ENCODE results near the gene KBTBD13. TPM values are rescaled to one million over a fixed set of nuclear protein-coding genes. Genes with fewer than 3 reads are reported as not detected.
A peak's percentile ranks its signal among the peaks of the same experiment; 100 is the strongest.

The KBTBD13 gene
- total RNA-seq, 1 donor from 2014 or later = not detected

DNA sequence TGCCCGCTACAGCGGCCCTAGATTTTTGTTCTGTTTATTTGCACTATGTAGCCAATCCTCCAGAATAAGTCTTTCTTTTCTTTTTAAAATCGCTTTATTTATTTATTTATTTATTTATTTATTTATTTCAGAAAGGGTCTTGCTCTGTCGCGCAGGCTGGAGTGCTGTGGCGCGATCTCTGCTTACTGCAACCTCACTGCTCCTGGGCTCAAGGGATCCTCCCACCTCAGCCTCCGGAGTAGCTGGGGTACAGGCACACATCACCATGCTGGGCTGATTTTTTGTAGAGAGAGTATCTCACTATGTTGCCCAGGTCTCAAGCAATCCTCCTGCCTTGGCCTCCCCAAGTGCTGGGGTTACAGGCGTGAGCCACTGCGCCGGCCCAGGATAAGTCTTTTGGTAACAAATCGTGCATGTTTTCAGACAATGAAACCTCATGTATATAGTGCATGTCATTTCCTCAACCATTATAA, 46.8 kb upstream of the KBTBD13 start:
- Mint-ChIP-seq H3K4me3 (peak overlapping the region; percentile 85), H3K27ac (no peak overlapping the region), H3K36me3 (ENCODE audit: low read depth) (peaks cover 17% of the 10 kb centered on the region), H3K4me1 (peaks cover 23% of the 10 kb centered on the region), H3K27me3 (peaks cover 7% of the 10 kb centered on the region), H3K9me3 (no peaks in the 10 kb centered on the region)
- CTCF ChIA-PET = no interaction called here
- POLR2A ChIA-PET = no interaction called here
- intact Hi-C loops (cut with micrococcal nuclease) = loop anchor here (1.0 kb wide), 2 partner anchors 39 to 275 kb away; partner anchors contain the start of gene RNU5B-1
- DNase-seq (no peak), ATAC-seq (ENCODE audit: low read depth) (no peak)
- TF ChIP-seq, protein P1, sequence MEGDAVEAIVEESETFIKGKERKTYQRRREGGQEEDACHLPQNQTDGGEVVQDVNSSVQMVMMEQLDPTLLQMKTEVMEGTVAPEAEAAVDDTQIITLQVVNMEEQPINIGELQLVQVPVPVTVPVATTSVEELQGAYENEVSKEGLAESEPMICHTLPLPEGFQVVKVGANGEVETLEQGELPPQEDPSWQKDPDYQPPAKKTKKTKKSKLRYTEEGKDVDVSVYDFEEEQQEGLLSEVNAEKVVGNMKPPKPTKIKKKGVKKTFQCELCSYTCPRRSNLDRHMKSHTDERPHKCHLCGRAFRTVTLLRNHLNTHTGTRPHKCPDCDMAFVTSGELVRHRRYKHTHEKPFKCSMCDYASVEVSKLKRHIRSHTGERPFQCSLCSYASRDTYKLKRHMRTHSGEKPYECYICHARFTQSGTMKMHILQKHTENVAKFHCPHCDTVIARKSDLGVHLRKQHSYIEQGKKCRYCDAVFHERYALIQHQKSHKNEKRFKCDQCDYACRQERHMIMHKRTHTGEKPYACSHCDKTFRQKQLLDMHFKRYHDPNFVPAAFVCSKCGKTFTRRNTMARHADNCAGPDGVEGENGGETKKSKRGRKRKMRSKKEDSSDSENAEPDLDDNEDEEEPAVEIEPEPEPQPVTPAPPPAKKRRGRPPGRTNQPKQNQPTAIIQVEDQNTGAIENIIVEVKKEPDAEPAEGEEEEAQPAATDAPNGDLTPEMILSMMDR (IDR thresholded peaks at IDR 0.05) = no peak

GRCh38 chr15:65032801-65033537, 43.6 kb upstream of the KBTBD13 start:
- CTCF ChIA-PET = interaction anchor here (1.0 to 1.5 kb wide), 3 partner anchors 45 to 265 kb away, joined by 3 to 7 read pairs (median 6); partner anchors contain the start of gene PARP16
- TF ChIP-seq, protein P1 (IDR thresholded peaks at IDR 0.05) = no peak
- ATAC-seq (ENCODE audit: low read depth) (peak; percentile 52), DNase-seq (peak; percentile 39)
- Mint-ChIP-seq H3K27ac (peak overlapping the region; percentile 6), H3K4me3 (peak overlapping the region; percentile 35), H3K9me3 (no peaks in the 10 kb centered on the region), H3K4me1 (peaks cover 17% of the 10 kb centered on the region), H3K27me3 (peaks cover 7% of the 10 kb centered on the region), H3K36me3 (ENCODE audit: low read depth) (no peaks in the 10 kb centered on the region)
- POLR2A ChIA-PET = interaction anchor here (1.5 to 1.7 kb wide), 2 partner anchors 265 to 272 kb away, joined by 5 read pairs; partner anchors contain the start of gene RNU5B-1
- intact Hi-C loops (cut with micrococcal nuclease) = loop anchor here (1.0 to 2.0 kb wide), 7 partner anchors 16 to 352 kb away; no protein-coding TSS in a partner anchor

DNA sequence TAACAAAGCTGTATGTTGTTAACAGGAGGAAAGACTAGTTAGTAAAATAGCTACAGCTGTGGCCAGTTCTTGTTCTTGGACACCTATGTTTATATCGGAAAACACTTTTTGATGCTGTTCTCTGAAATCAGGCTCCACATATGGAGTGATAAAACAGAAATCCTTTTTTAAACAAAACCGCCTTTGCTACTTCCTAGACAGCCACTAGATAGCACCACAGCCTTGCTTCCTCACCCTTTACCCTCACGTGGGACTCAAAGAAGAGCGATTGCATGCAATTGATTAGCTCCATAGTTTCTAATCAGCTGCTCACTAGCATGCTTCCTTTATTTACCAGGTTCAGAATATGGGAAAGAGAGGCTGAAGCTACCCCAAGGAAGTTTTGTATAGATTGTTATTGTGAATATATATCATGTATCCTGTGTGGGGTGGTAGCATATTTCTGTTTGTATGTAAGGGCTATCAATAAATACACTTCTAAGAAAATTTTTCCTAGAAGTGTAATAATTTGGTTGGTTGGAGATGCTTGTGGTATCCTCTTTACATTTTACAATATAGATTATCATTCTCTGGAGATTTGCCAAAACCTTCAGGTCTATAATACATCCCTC, 42.8 kb upstream of the KBTBD13 start:
- H3K4me3 Mint-ChIP-seq = no peak overlapping the region
- H3K27me3 Mint-ChIP-seq = peaks cover 7% of the 10 kb centered on the region
- DNase-seq = no peak
- POLR2A ChIA-PET = interaction anchor here (0.7 to 1.7 kb wide), 5 partner anchors 10 to 350 kb away, joined by 4 to 9 read pairs (median 5); partner anchors contain the start of gene RNU5B-1
- intact Hi-C loops (cut with micrococcal nuclease) = loop anchor here (1.0 to 2.0 kb wide), 7 partner anchors 16 to 352 kb away; no protein-coding TSS in a partner anchor
- no peaks in the 10 kb centered on the region for H3K36me3 Mint-ChIP-seq (ENCODE audit: low read depth)
- ATAC-seq (ENCODE audit: low read depth) = no peak
- no peaks in the 10 kb centered on the region for H3K9me3 Mint-ChIP-seq
- peaks cover 9% of the 10 kb centered on the region for H3K4me1 Mint-ChIP-seq
- no peak overlapping the region for H3K27ac Mint-ChIP-seq
- CTCF ChIA-PET = interaction anchor here (0.8 to 1.8 kb wide), 7 partner anchors 39 to 271 kb away, joined by 3 to 7 read pairs (median 4); partner anchors contain the start of genes PARP16 and RNU5B-1
- TF ChIP-seq, protein P1 (IDR thresholded peaks at IDR 0.05) = no peak

- ChIA-PET POLR2A (interaction anchor here (1.2 to 1.7 kb wide), 4 partner anchors 9 to 270 kb away, joined by 4 to 9 read pairs (median 5); partner anchors contain the start of gene RNU5B-1), CTCF (interaction anchor here (1.1 to 1.8 kb wide), 5 partner anchors 38 to 270 kb away, joined by 3 to 6 read pairs (median 4); partner anchors contain the start of gene RNU5B-1)
- TF ChIP-seq, protein P1 (IDR thresholded peaks at IDR 0.05) = no peak
- ATAC-seq (ENCODE audit: low read depth) (no peak), DNase-seq (no peak)
- Mint-ChIP-seq H3K27me3 (peaks cover 7% of the 10 kb centered on the region), H3K4me3 (no peak overlapping the region), H3K9me3 (no peaks in the 10 kb centered on the region), H3K36me3 (ENCODE audit: low read depth) (no peaks in the 10 kb centered on the region), H3K4me1 (peaks cover 7% of the 10 kb centered on the region), H3K27ac (no peak overlapping the region)
- intact Hi-C loops (cut with micrococcal nuclease) = no loop called here
Observed at GRCh38 chr15:65034719-65035118, 41.8 kb upstream of the KBTBD13 start.
